Measurements from ENCODE around the gene PARL.

Gene PARL

GRCh38 chr3:183837390-183837789 lies 47.3 kb downstream of the PARL start:
- TF ChIP-seq CTCF (IDR thresholded peaks at IDR 0.05; ENCODE audit: low read depth, low read length) = no peak
- DNase-seq (ENCODE audit: extremely low read depth, low read depth) = no peak

DNA sequence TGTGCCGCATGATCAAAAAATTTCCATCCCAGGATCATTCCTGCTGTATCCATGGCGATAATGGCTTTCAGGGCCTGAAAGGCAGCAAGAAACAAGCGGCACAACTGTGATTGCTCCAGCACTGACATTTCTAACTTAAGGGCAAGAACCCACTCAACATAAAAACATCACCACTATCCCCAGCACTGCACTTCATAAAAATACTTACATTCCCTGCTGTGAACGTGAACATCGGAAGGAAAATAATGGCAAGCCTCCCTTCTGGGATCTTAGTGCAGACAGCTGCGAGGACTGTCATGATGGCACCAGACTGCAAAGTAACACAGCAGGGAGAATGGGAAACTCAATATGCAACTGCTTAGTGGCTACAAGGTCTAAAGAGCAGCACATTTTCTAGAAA lies 51.2 kb downstream of the PARL start:
- no peak for DNase-seq (ENCODE audit: extremely low read depth, low read depth)
- TF ChIP-seq CTCF (IDR thresholded peaks at IDR 0.05; ENCODE audit: low read depth, low read length) = no peak

- TF ChIP-seq CTCF (IDR thresholded peaks at IDR 0.05; ENCODE audit: low read depth, low read length) = no peak
- no peak for DNase-seq (ENCODE audit: extremely low read depth, low read depth)
Observed at GRCh38 chr3:183830187-183830586, 54.5 kb downstream of the PARL start.

DNA sequence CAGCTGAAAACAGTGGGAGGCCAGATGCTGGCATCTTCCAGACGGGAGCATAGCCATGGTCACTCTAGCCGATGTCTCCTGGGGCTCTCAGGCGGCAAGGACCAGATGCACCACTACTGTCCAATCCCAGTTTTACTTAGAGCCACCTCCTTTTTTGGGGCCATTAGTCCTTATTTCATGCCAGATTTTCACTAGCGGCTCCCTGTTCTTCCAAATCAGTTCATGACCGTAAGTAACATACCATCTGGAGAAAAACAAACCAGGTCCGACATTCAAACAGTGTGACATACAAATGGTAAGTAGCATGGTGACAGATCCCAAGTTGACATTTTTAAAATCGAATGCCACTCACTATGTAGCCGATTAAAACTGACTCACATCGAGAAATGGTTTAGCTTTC lies 55.2 kb downstream of the PARL start:
- no peak for DNase-seq (ENCODE audit: extremely low read depth, low read depth)
- TF ChIP-seq CTCF (IDR thresholded peaks at IDR 0.05; ENCODE audit: low read depth, low read length) = no peak

GRCh38 chr3:183828538-183828870 lies 56.2 kb downstream of the PARL start:
- no peak for TF ChIP-seq CTCF (IDR thresholded peaks at IDR 0.05; ENCODE audit: low read depth, low read length)

DNA sequence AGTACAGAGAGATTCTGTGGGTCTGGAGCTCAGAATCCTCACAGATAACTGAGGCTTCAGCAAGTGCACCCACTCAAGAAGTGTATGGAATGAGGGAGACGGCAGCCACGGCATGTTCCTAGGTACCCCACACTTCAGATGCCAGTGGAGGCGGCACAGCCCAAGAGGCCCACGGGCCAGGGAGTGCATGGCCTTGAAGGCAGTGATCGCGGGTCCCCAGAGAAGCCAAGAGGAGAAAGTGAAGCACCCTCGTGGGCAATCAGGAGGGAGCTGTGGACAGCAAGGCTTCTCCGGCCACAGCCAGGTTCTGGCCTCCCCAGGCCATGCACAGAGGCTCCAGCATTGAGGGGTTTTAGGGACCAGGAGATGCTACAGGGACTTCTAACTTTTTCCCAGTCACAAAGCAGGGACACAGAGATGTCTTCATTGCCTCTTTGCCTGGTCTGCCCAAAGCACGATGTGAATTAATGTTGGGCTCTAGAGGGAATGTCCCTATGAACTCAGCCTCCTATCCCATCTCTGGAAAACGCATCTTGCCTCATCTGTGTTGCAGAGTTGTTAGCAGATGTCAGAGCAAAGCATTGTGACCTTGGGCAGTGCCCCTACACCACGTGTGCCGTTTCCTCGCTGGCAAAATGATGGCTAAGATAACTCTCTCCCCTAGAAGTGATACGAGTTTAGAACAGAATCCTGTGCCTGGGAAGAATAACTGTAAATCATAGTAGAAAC lies 56.7 kb downstream of the PARL start:
- no peak for DNase-seq (ENCODE audit: extremely low read depth, low read depth)
- TF ChIP-seq CTCF (IDR thresholded peaks at IDR 0.05; ENCODE audit: low read depth, low read length) = no peak

More at GRCh38 chr3:183828538-183828870, 56.2 kb downstream of the PARL start:
- no peak for DNase-seq (ENCODE audit: extremely low read depth, low read depth)

- no peak for DNase-seq (ENCODE audit: extremely low read depth, low read depth)
- TF ChIP-seq CTCF (IDR thresholded peaks at IDR 0.05; ENCODE audit: low read depth, low read length) = no peak
Observed at GRCh38 chr3:183826448-183827250, 58.0 kb downstream of the PARL start.
